Measurements from ENCODE around the gene HAGH.

DNA sequence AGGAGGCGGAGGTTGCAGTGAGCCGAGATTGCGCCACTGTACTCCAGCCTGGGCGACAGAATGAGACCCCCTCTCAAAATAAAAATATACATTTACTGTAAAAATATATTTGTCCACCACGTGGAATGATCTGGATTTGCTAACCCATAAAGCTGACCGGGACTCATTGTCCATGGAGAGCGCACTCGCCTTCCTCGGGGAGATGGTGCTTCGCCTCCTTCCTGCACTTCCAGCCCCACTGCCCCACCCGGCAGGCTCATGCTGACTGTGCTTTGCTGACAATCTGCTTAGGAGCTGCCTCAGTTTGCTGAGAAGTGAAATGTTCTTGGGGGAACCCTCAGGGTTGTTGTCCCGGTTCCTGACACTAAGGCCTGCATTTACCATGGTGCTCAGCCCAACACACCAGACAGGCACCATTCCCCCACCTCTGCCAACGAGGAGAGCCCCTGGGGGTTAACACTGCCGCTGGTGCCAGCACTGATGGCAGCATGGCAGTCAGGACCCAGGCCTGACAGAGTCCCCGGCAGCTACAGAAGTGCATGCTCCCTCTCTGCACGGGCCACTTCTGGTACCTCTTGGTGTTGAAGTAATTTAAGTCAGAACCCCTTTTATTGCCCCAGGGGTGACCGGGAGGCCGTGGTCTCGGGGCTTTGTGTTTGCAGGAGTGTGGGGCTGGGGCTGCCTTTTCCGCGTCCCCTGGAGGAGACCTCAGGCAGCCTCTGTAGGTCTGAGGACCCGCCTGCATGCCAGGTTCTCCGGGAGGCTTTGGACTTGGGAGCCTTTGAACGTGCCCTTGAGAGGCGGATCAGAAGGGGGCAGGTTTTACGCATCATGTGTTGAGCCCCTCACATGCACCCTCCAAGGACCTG is 41.4 kb downstream of the HAGH start:
- TF ChIP-seq, protein P1, sequence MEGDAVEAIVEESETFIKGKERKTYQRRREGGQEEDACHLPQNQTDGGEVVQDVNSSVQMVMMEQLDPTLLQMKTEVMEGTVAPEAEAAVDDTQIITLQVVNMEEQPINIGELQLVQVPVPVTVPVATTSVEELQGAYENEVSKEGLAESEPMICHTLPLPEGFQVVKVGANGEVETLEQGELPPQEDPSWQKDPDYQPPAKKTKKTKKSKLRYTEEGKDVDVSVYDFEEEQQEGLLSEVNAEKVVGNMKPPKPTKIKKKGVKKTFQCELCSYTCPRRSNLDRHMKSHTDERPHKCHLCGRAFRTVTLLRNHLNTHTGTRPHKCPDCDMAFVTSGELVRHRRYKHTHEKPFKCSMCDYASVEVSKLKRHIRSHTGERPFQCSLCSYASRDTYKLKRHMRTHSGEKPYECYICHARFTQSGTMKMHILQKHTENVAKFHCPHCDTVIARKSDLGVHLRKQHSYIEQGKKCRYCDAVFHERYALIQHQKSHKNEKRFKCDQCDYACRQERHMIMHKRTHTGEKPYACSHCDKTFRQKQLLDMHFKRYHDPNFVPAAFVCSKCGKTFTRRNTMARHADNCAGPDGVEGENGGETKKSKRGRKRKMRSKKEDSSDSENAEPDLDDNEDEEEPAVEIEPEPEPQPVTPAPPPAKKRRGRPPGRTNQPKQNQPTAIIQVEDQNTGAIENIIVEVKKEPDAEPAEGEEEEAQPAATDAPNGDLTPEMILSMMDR (IDR thresholded peaks at IDR 0.05): no peak
- no peak for TF ChIP-seq POLR2A (IDR thresholded peaks at IDR 0.05)
